SK-N-SH (cell line): ENCODE measurements around the gene MMD2. TPM values are rescaled to one million over a fixed set of nuclear protein-coding genes. Genes with fewer than 3 reads are reported as not detected.

ENCODE experiments used
- CTCF ChIA-PET: fragments of 300-600, 350-600 bp; formaldehyde crosslinking; extraction: SDS; loops from one replicate; lab custom pipeline; 2021; lab: Yijun Ruan, JAX
- POLR2A ChIA-PET: fragments of 350-600 bp; sonication (Branson Sonifier 250); formaldehyde crosslinking; extraction: SDS; loops from one replicate; lab custom pipeline; 2020; ENCODE audit warnings: antibody characterized with exemption, inconsistent platforms; lab: Yijun Ruan, JAX
- DNase-seq: peaks from one replicate; pipeline ENCODE4 v3.0.0; 2012
- H2AFZ ChIP-seq: fragments of 200-600 bp; sonication (generic); 2 replicates; pipeline ENCODE4 v1.8.1; 2016; ENCODE audit warnings: antibody characterized with exemption, mild to moderate bottlenecking, low read depth
- H3F3A ChIP-seq: fragments of 200-600 bp; sonication (generic); replicated peaks from 2 replicates; pipeline ENCODE3; 2016; ENCODE audit warnings: antibody characterized with exemption, mild to moderate bottlenecking; ENCODE audit not compliant: insufficient read depth
- H3K27ac ChIP-seq, 2 experiments: fragments of 200-500 bp in 1 of 2; fragments of 200-600 bp in 1 of 2; sonication (Bioruptor generic) in 1 of 2; sonication (generic), shearing (Covaris generic) in 1 of 2; 2 replicates each; pipeline versions ENCODE4 v1.5.1 to v1.6.1; 2014 to 2016; ENCODE audit warnings: low read depth in 2 of 2, inconsistent platforms in 1 of 2, low read length in 1 of 2, mild to moderate bottlenecking in 1 of 2, mixed read lengths in 1 of 2
- H3K27me3 ChIP-seq: fragments of 200-600 bp; sonication (generic), shearing (Covaris generic); 2 replicates; pipeline ENCODE4 v1.6.1; 2016; ENCODE audit warnings: mixed run types; ENCODE audit not compliant: insufficient read depth
- H3K36me3 ChIP-seq, 2 experiments: fragments of 200-500 bp in 1 of 2; fragments of 200-600 bp in 1 of 2; sonication (Bioruptor generic) in 1 of 2; sonication (generic) in 1 of 2; replicated peaks in 1 of 2; 2 replicates each; pipeline versions ENCODE3 to v1.5.1; 2014 to 2016; ENCODE audit warnings: low read length in 1 of 2, mild to moderate bottlenecking in 1 of 2; ENCODE audit not compliant: insufficient read depth in 2 of 2, control insufficient read depth in 1 of 2
- H3K4me1 ChIP-seq, 2 experiments: fragments of 200-500 bp in 1 of 2; fragments of 200-600 bp in 1 of 2; sonication (Bioruptor generic) in 1 of 2; sonication (generic), shearing (Covaris generic) in 1 of 2; 2 replicates each; pipeline versions ENCODE4 v1.5.1 to v1.6.1; 2014 to 2016; ENCODE audit warnings: low read depth in 1 of 2, low read length in 1 of 2, mixed run types in 1 of 2; ENCODE audit not compliant: insufficient read depth in 2 of 2, control insufficient read depth in 1 of 2
- H3K4me2 ChIP-seq: fragments of 200-600 bp; sonication (generic), shearing (Covaris generic); 2 replicates; pipeline ENCODE4 v1.6.1; 2017; ENCODE audit warnings: mixed run types
- H3K4me3 ChIP-seq, 2 experiments: fragments of 200-500 bp in 1 of 2; fragments of 200-600 bp in 1 of 2; sonication (Bioruptor generic) in 1 of 2; sonication (generic), shearing (Covaris generic) in 1 of 2; 2 replicates each; pipeline versions ENCODE4 v1.5.1 to v1.8.1; 2014 to 2016; ENCODE audit warnings: low read depth in 2 of 2, inconsistent platforms in 1 of 2, low read length in 1 of 2, mild to moderate bottlenecking in 1 of 2, mixed read lengths in 1 of 2, moderate library complexity in 1 of 2
- H3K79me2 ChIP-seq: fragments of 200-600 bp; sonication (generic); 2 replicates; pipeline ENCODE4 v1.8.1; 2017; ENCODE audit warnings: mild to moderate bottlenecking; ENCODE audit not compliant: insufficient read depth
- H3K9ac ChIP-seq: fragments of 200-600 bp; sonication (generic); 2 replicates; pipeline ENCODE4 v1.6.1; 2017; ENCODE audit warnings: mixed run types
- H3K9me2 ChIP-seq: fragments of 200-600 bp; sonication (generic); 2 replicates; pipeline ENCODE4 v1.6.1; 2017; ENCODE audit warnings: mixed run types
- H3K9me3 ChIP-seq: fragments of 200-600 bp; sonication (generic); 2 replicates; pipeline ENCODE4 v1.6.1; 2017; ENCODE audit warnings: mixed run types, mild to moderate bottlenecking, moderate library complexity
- H4K20me1 ChIP-seq: fragments of 200-600 bp; sonication (generic); 2 replicates; pipeline ENCODE4 v1.6.1; 2017; ENCODE audit warnings: mild to moderate bottlenecking, mixed run types; ENCODE audit not compliant: insufficient read depth
- ELF1 ChIP-seq: IDR thresholded peaks from 2 replicates; pipeline ENCODE4 v1.4.0; 2012
- EP300 ChIP-seq, 2 experiments: IDR thresholded peaks; 2 replicates each; pipeline versions ENCODE4 v1.4.0 to v1.6.1; 2012; ENCODE audit warnings: borderline replicate concordance in 1 of 2, low read depth in 1 of 2, low read length in 1 of 2
- FOSL2 ChIP-seq: IDR thresholded peaks from 2 replicates; pipeline ENCODE4 v1.4.0; 2012; ENCODE audit warnings: low read depth, mild to moderate bottlenecking, moderate library complexity, borderline replicate concordance
- MAX ChIP-seq: IDR thresholded peaks from 2 replicates; pipeline ENCODE4 v1.4.0; 2012; ENCODE audit warnings: low read depth
- MXI1 ChIP-seq: IDR thresholded peaks from 2 replicates; pipeline ENCODE4 v1.6.1; 2012; ENCODE audit warnings: mild to moderate bottlenecking, low read depth, low read length, improper control_type of control experiment
- NRF1 ChIP-seq: IDR thresholded peaks from 2 replicates; pipeline ENCODE4 v1.6.1; 2012; ENCODE audit warnings: low read depth, mild to moderate bottlenecking, low read length
- SMC3 ChIP-seq: IDR thresholded peaks from 2 replicates; pipeline ENCODE4 v1.6.1; 2012; ENCODE audit warnings: low read depth, low read length, improper control_type of control experiment
- TEAD4 ChIP-seq: IDR thresholded peaks from 2 replicates; pipeline ENCODE4 v1.4.0; 2012; ENCODE audit warnings: mild to moderate bottlenecking, borderline replicate concordance; ENCODE audit not compliant: insufficient read depth
- USF2 ChIP-seq: fragments of 150-350 bp; IDR thresholded peaks from 2 replicates; pipeline ENCODE4 v1.6.1; 2017; ENCODE audit warnings: antibody characterized with exemption, low read length, low read depth, borderline replicate concordance
- ZBTB33 ChIP-seq: IDR thresholded peaks from 2 replicates; pipeline ENCODE4 v1.4.0; 2012; ENCODE audit warnings: low read depth, borderline replicate concordance
- WGBS: methylation state at CpG from one replicate; pipeline ENCODE4 v1.1.6; 2017; ENCODE audit warnings: low lambda C conversion rate; 5-methylcytosine and 5-hydroxymethylcytosine counted together
- polyA plus RNA-seq, 3 experiments: library from polyadenylated mRNA; depleted of rRNA; stranded (reverse); fragments of >200 nt; gene quantifications; 2 replicates each; pipeline ENCODE4 v1.2.3, GENCODE V29; 2012
- TF ChIP-seq, protein P1 (sequence below): IDR thresholded peaks from 2 replicates; pipeline ENCODE4 v1.6.1; 2012; ENCODE audit warnings: mild to moderate bottlenecking, low read depth, low read length, moderate library complexity
- TF ChIP-seq, protein P2 (sequence below): fragments of 150-350 bp; IDR thresholded peaks from 2 replicates; pipeline ENCODE4 v1.6.1; 2016; ENCODE audit warnings: mild to moderate bottlenecking, low read depth, low read length
- TF ChIP-seq, protein P3 (sequence below): fragments of 200-600 bp; sonication (generic); IDR thresholded peaks from 2 replicates; pipeline ENCODE4 v1.6.1; 2017; ENCODE audit warnings: antibody characterized with exemption, mild to moderate bottlenecking, moderate library complexity

MMD2 gene
- polyA plus RNA-seq, 1 of the 3 experiments (the other 2 are of a cell fraction): not detected

DNA sequence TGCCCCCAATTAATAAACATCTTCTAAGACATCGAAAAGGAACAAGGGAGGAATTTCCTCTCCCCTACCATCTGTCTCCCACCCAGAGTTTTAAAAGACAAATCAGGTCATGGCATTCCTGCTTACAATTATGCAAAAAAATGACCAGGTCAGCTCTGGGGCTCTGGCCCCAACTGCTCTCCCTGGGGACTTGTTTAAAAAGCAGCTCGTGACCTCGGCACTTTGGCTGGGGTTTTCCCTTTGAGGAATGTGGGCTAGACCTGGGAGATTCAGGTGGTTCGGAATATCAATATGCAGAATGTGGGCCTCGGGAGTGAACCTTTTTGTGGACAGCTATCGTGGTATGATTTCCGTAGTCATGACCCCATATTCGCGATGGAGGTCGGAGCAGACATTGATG, 74.8 kb downstream of the MMD2 start:
- no peaks in the 10 kb centered on the region for H3K9me2 ChIP-seq
- no peak overlapping the region for H3K4me3 ChIP-seq
- WGBS: 80% methylated on average over 10 of the region's 10 CpGs
- H3K9ac ChIP-seq: no peak overlapping the region
- no peaks in the 10 kb centered on the region for H3K36me3 ChIP-seq
- TF ChIP-seq, protein P1, sequence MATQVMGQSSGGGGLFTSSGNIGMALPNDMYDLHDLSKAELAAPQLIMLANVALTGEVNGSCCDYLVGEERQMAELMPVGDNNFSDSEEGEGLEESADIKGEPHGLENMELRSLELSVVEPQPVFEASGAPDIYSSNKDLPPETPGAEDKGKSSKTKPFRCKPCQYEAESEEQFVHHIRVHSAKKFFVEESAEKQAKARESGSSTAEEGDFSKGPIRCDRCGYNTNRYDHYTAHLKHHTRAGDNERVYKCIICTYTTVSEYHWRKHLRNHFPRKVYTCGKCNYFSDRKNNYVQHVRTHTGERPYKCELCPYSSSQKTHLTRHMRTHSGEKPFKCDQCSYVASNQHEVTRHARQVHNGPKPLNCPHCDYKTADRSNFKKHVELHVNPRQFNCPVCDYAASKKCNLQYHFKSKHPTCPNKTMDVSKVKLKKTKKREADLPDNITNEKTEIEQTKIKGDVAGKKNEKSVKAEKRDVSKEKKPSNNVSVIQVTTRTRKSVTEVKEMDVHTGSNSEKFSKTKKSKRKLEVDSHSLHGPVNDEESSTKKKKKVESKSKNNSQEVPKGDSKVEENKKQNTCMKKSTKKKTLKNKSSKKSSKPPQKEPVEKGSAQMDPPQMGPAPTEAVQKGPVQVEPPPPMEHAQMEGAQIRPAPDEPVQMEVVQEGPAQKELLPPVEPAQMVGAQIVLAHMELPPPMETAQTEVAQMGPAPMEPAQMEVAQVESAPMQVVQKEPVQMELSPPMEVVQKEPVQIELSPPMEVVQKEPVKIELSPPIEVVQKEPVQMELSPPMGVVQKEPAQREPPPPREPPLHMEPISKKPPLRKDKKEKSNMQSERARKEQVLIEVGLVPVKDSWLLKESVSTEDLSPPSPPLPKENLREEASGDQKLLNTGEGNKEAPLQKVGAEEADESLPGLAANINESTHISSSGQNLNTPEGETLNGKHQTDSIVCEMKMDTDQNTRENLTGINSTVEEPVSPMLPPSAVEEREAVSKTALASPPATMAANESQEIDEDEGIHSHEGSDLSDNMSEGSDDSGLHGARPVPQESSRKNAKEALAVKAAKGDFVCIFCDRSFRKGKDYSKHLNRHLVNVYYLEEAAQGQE: no peak
- TF ChIP-seq SMC3: no peak
- TF ChIP-seq, protein P2, sequence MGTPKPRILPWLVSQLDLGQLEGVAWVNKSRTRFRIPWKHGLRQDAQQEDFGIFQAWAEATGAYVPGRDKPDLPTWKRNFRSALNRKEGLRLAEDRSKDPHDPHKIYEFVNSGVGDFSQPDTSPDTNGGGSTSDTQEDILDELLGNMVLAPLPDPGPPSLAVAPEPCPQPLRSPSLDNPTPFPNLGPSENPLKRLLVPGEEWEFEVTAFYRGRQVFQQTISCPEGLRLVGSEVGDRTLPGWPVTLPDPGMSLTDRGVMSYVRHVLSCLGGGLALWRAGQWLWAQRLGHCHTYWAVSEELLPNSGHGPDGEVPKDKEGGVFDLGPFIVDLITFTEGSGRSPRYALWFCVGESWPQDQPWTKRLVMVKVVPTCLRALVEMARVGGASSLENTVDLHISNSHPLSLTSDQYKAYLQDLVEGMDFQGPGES: no peak
- TF ChIP-seq ELF1: no peak
- no peak for TF ChIP-seq FOSL2
- TF ChIP-seq USF2: no peak
- no peak for TF ChIP-seq EP300 (IDR thresholded peaks at IDR 0.05; ENCODE audit: borderline replicate concordance in 1 of 2, low read depth in 1 of 2, low read length in 1 of 2)
- TF ChIP-seq, protein P3, sequence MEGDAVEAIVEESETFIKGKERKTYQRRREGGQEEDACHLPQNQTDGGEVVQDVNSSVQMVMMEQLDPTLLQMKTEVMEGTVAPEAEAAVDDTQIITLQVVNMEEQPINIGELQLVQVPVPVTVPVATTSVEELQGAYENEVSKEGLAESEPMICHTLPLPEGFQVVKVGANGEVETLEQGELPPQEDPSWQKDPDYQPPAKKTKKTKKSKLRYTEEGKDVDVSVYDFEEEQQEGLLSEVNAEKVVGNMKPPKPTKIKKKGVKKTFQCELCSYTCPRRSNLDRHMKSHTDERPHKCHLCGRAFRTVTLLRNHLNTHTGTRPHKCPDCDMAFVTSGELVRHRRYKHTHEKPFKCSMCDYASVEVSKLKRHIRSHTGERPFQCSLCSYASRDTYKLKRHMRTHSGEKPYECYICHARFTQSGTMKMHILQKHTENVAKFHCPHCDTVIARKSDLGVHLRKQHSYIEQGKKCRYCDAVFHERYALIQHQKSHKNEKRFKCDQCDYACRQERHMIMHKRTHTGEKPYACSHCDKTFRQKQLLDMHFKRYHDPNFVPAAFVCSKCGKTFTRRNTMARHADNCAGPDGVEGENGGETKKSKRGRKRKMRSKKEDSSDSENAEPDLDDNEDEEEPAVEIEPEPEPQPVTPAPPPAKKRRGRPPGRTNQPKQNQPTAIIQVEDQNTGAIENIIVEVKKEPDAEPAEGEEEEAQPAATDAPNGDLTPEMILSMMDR: no peak
- no peak for TF ChIP-seq MAX
- TF ChIP-seq TEAD4: no peak
- no peak for TF ChIP-seq NRF1
- no peak for TF ChIP-seq ZBTB33
- TF ChIP-seq MXI1: no peak
- peaks cover 5% of the 10 kb centered on the region; the same call in 1 of the 2 replicates for H3K79me2 ChIP-seq
- H4K20me1 ChIP-seq: no peaks in the 10 kb centered on the region
- ChIA-PET CTCF (interaction anchor here (0.6 to 21.4 kb wide), 33 partner anchors 8 to 356 kb away, joined by 3 to 645 read pairs (median 10); partner anchors contain the start of genes AP5Z1 and PAPOLB), POLR2A (interaction anchor here (0.9 to 2.5 kb wide), 6 partner anchors 11 to 54 kb away, joined by 3 to 30 read pairs (median 14); no protein-coding TSS in a partner anchor)
- H2AFZ ChIP-seq: no peak overlapping the region
- H3K4me2 ChIP-seq: no peak overlapping the region
- peaks cover 14% of the 10 kb centered on the region for H3F3A ChIP-seq
- H3K9me3 ChIP-seq: no peaks in the 10 kb centered on the region
- H3K27me3 ChIP-seq: no peaks in the 10 kb centered on the region
- H3K27ac ChIP-seq: no peak overlapping the region
- peaks cover 5 to 25% of the 10 kb centered on the region in 2 experiments; a peak in 1 of 4 replicates for H3K4me1 ChIP-seq
- no peak for DNase-seq
